K562 (cell line): ENCODE results near the gene ABCB4. TPM values are rescaled to one million over a fixed set of nuclear protein-coding genes. Genes with fewer than 3 reads are reported as not detected.

Source experiments
- ATAC-seq: fragments of 200-7000 bp; cut with Tn5 transposase; 3 replicates; pipeline ENCODE4 v1.9.1; 2020; ENCODE audit warnings: moderate library complexity
- BruUV-seq: library from RNA; stranded (reverse); fragments of 400-500 nt; replicated peaks from 2 replicates; lab custom pipeline; 2021; lab: Mats Ljungman, UMichigan
- CTCF ChIA-PET: fragments of 300-600 bp; formaldehyde crosslinking; extraction: SDS; loops from one replicate; lab custom pipeline; 2021; ENCODE audit warnings: low intra/inter-chr PET ratio; lab: Yijun Ruan, JAX
- POLR2A ChIA-PET: fragments of 300-600, 350-650 bp; sonication (Branson Sonifier 250); formaldehyde crosslinking; extraction: SDS; loops from one replicate; lab custom pipeline; 2021; ENCODE audit warnings: antibody characterized with exemption, inconsistent platforms; lab: Yijun Ruan, JAX
- DNase-seq, 4 experiments: peaks; one replicate each; pipeline versions ENCODE4 v3.0.0 to v3.0.0-alpha.2; 2011 to 2018; ENCODE audit warnings: low spot score in 3 of 4, mixed read lengths in 3 of 4; ENCODE audit errors: extremely low read depth in 1 of 4
- FAIRE-seq: peaks from 2 replicates; lab custom pipeline; 2011; peaks lifted over from hg19 to GRCh38; lab: Jason Lieb, UNC
- H2AFZ ChIP-seq: 2 replicates; pipeline ENCODE4 v1.6.0; 2011; ENCODE audit warnings: low read depth, low read length, control low read depth, inconsistent platforms
- H3K27ac ChIP-seq: fragments of 200-600 bp; 3 replicates; pipeline ENCODE4 v1.8.0; 2011; ENCODE audit warnings: low read depth, mild to moderate bottlenecking, control low read depth, inconsistent platforms, low read length, moderate library complexity, mixed read lengths; ENCODE audit errors: extremely low read depth
- H3K27me3 ChIP-seq, 2 experiments: fragments of 300-600 bp in 1 of 2; 2 replicates in 1 of 2; 3 replicates in 1 of 2; pipeline versions ENCODE4 v1.6.0 to v1.8.0; 2011; ENCODE audit warnings: inconsistent platforms in 2 of 2, low read length in 2 of 2, mild to moderate bottlenecking in 1 of 2, mixed read lengths in 1 of 2, moderate library complexity in 1 of 2; ENCODE audit not compliant: control insufficient read depth in 2 of 2, insufficient read depth in 2 of 2
- H3K36me3 ChIP-seq: fragments of 300-600 bp; 3 replicates; pipeline ENCODE4 v1.8.0; 2011; ENCODE audit warnings: mild to moderate bottlenecking, low read length, inconsistent platforms; ENCODE audit not compliant: control insufficient read depth, insufficient read depth
- H3K4me1 ChIP-seq, 2 experiments: fragments of 200-600 bp in 1 of 2; replicated peaks in 1 of 2; 2 replicates in 1 of 2; 3 replicates in 1 of 2; pipeline versions ENCODE4 v1.5.1 to v1.8.0; 2011; ENCODE audit warnings: inconsistent platforms in 2 of 2, low read length in 2 of 2, mild to moderate bottlenecking in 1 of 2, mixed read lengths in 1 of 2, moderate library complexity in 1 of 2; ENCODE audit not compliant: control insufficient read depth in 2 of 2, insufficient read depth in 2 of 2
- H3K4me2 ChIP-seq: 2 replicates; pipeline ENCODE4 v1.6.1; 2011; ENCODE audit warnings: low read length, control low read depth, inconsistent platforms, mixed read lengths; ENCODE audit not compliant: insufficient read depth
- H3K4me3 ChIP-seq: fragments of 200-600 bp; sonication (generic), shearing (Covaris generic); 2 replicates; pipeline ENCODE4 v1.5.1; 2016; ENCODE audit warnings: control low read depth, inconsistent platforms
- H3K79me2 ChIP-seq: fragments of 200-600 bp; 3 replicates; pipeline ENCODE4 v1.8.0; 2011; ENCODE audit warnings: low read length, inconsistent platforms; ENCODE audit not compliant: control insufficient read depth, insufficient read depth
- H3K9ac ChIP-seq, 2 experiments: 2 replicates each; pipeline versions ENCODE4 v1.6.0 to v1.6.1; 2011; ENCODE audit warnings: low read depth in 2 of 2, low read length in 2 of 2, control low read depth in 1 of 2, inconsistent platforms in 1 of 2, mild to moderate bottlenecking in 1 of 2, mixed read lengths in 1 of 2; ENCODE audit not compliant: insufficient read depth in 1 of 2
- H3K9me1 ChIP-seq: one replicate; pipeline ENCODE4 v1.6.0; 2011; ENCODE audit warnings: inconsistent platforms, mild to moderate bottlenecking, low read length, moderate library complexity; ENCODE audit not compliant: control insufficient read depth, insufficient read depth
- H3K9me3 ChIP-seq: replicated peaks from 2 replicates; pipeline ENCODE4 v1.5.1; 2011; ENCODE audit warnings: low read depth, low read length, inconsistent platforms; ENCODE audit not compliant: control insufficient read depth, insufficient read depth
- H4K20me1 ChIP-seq: replicated peaks from 2 replicates; pipeline ENCODE4 v1.6.1; 2011; ENCODE audit warnings: low read length, inconsistent platforms, mixed read lengths; ENCODE audit not compliant: control insufficient read depth, insufficient read depth
- BACH1 ChIP-seq: fragments of 200-800 bp; sonication (Bioruptor generic); IDR thresholded peaks from 2 replicates; pipeline ENCODE4 v1.6.1; 2016; ENCODE audit warnings: missing genetic modification characterization, missing compliant biosample characterization
- FOXA1 ChIP-seq: fragments of 450-650 bp; IDR thresholded peaks from 2 replicates; pipeline ENCODE4 v1.6.1; 2016; ENCODE audit warnings: mild to moderate bottlenecking, borderline replicate concordance
- ILF3 ChIP-seq: fragments of 450-650 bp; IDR thresholded peaks from 2 replicates; pipeline ENCODE4 v1.6.1; 2018; ENCODE audit warnings: antibody characterized with exemption, mild to moderate bottlenecking, moderate library complexity, borderline replicate concordance
- MCM5 ChIP-seq: fragments of 450-650 bp; IDR thresholded peaks from 2 replicates; pipeline ENCODE4 v1.6.1; 2016; ENCODE audit warnings: low read depth
- NFXL1 ChIP-seq: fragments of 450-650 bp; formaldehyde crosslinking; IDR thresholded peaks from 2 replicates; pipeline ENCODE4 v1.4.0; 2021; ENCODE audit warnings: mild to moderate bottlenecking
- WGBS: fragments of 100-300 bp; shearing (Covaris generic); methylation state at CpG from one replicate; pipeline ENCODE4 v1.1.6; 2016; ENCODE audit warnings: low coverage, mixed read lengths; ENCODE audit not compliant: insufficient coverage; ENCODE audit errors: missing lambda C conversion rate; 5-methylcytosine and 5-hydroxymethylcytosine counted together
- in situ Hi-C: fragments of 300-500 bp; cut with MboI; formaldehyde crosslinking; loops from 4 replicates; pipeline ENCODE4 v1.15.0; 2018; ENCODE audit warnings: inconsistent platforms, mixed read lengths
- intact Hi-C: fragments of 100-400 bp; cut with micrococcal nuclease; formaldehyde crosslinking; loops from 2 replicates; pipeline ENCODE4 v1.14.2; 2022
- polyA plus RNA-seq, 8 experiments: library from polyadenylated mRNA; depleted of rRNA in 4 of 8; stranded (reverse) in 5 of 8; unstranded in 3 of 8; fragments of >200 nt; fragmentation: Nextera tagmentation in 2 of 8; fragmentation: Illumina TruSeq in 1 of 8; extraction: Ambion mirVana in 2 of 8; extraction: Trizol in 1 of 8; gene quantifications; 2 replicates each; pipeline versions ENCODE4 v1.2.1 to v1.2.3, GENCODE V29; 2011 to 2014; ENCODE audit warnings: inconsistent platforms in 1 of 8, missing spikeins in 1 of 8
- total RNA-seq, 7 experiments: library from RNA; depleted of rRNA in 6 of 7; stranded (reverse); fragments of >200 nt in 6 of 7; fragmentation: Illumina TruSeq in 2 of 7; extraction: Trizol in 2 of 7; gene quantifications; 2 replicates each; pipeline versions ENCODE4 v1.2.1 to v1.2.3, GENCODE V29; 2011 to 2021; ENCODE audit warnings: low replicate concordance in 1 of 7
- TF ChIP-seq, protein P1 (sequence below): sonication (generic); formaldehyde crosslinking; IDR thresholded peaks from 2 replicates; pipeline ENCODE4 v1.8.1; 2022; ENCODE audit warnings: missing genetic modification reagents
- TF ChIP-seq, protein P2 (sequence below): IDR thresholded peaks from 2 replicates; pipeline ENCODE4 v1.6.1; 2014; ENCODE audit warnings: antibody characterized with exemption

Gene ABCB4
- total and polyA plus RNA-seq, 9 of the 15 experiments (the other 6 are each of a cell fraction or from before 2014, with no cell fraction given) = 0.06 to 0.73 (median 0.40) TPM

GRCh38 chr7:87424075-87424474 is 51.4 kb downstream of the ABCB4 start (continued):
- TF ChIP-seq, protein P1, sequence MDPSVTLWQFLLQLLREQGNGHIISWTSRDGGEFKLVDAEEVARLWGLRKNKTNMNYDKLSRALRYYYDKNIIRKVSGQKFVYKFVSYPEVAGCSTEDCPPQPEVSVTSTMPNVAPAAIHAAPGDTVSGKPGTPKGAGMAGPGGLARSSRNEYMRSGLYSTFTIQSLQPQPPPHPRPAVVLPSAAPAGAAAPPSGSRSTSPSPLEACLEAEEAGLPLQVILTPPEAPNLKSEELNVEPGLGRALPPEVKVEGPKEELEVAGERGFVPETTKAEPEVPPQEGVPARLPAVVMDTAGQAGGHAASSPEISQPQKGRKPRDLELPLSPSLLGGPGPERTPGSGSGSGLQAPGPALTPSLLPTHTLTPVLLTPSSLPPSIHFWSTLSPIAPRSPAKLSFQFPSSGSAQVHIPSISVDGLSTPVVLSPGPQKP (CRISPR knock-in tag) = no peak

- 7% methylated on average over 4 of the region's 4 CpGs for WGBS
- Histone ChIP-seq H3K4me1 (no peaks in the 10 kb centered on the region), H3K4me3 (no peak overlapping the region), H3K9me3 (no peaks in the 10 kb centered on the region), H2AFZ (peak overlapping the region; percentile 37), H4K20me1 (no peaks in the 10 kb centered on the region), H3K36me3 (no peaks in the 10 kb centered on the region), H3K4me2 (peak overlapping the region; percentile 8; the same call in 1 of the 2 replicates), H3K9me1 (no peaks in the 10 kb centered on the region)
- ATAC-seq (peak; percentile 63), DNase-seq (peak in 2 of 4 experiments; percentile 14 to 35)
- in situ Hi-C loops (loop anchor here (5.0 to 25.0 kb wide), 2 partner anchors 108 to 508 kb away; no protein-coding TSS in a partner anchor), intact Hi-C loops (no loop called here)
- no TSS peak for BruUV-seq
- POLR2A ChIA-PET = no interaction called here
- TF ChIP-seq NFXL1 (CRISPR knock-in tag) = no peak
- no peak for TF ChIP-seq ILF3
- TF ChIP-seq, protein P2, sequence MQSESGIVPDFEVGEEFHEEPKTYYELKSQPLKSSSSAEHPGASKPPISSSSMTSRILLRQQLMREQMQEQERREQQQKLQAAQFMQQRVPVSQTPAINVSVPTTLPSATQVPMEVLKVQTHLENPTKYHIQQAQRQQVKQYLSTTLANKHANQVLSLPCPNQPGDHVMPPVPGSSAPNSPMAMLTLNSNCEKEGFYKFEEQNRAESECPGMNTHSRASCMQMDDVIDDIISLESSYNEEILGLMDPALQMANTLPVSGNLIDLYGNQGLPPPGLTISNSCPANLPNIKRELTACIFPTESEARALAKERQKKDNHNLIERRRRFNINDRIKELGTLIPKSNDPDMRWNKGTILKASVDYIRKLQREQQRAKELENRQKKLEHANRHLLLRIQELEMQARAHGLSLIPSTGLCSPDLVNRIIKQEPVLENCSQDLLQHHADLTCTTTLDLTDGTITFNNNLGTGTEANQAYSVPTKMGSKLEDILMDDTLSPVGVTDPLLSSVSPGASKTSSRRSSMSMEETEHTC = no peak
- TF ChIP-seq FOXA1 = no peak
- no peak for TF ChIP-seq MCM5
- TF ChIP-seq BACH1 (tag) = no peak
- TF ChIP-seq, all 486 proteins: peak for 0
- H3K79me2 ChIP-seq = no peaks in the 10 kb centered on the region
- FAIRE-seq = no peak
- CTCF ChIA-PET = interaction anchor here (1.0 kb wide), 1 partner anchor 108 kb away, joined by 4 read pairs; no protein-coding TSS in a partner anchor
- H3K9ac ChIP-seq = no peak overlapping the region
- H3K27me3 ChIP-seq = no peaks in the 10 kb centered on the region; a peak in 1 of 5 replicates
- H3K27ac ChIP-seq = no peak overlapping the region
These were observed 55.3 kb downstream of the ABCB4 start for GRCh38 chr7:87420173-87420572.
